ENCODE measurements around the gene KLK5.
"Not testable (repeated sequence)": the region's sequence is repeated elsewhere in the genome, so short reads cannot be mapped to it uniquely, and the experiment has no call there.

KLK5 gene

GRCh38 chr19:50952910-50953309 lies at the start of gene KLK5:
Gene KLK5, minus strand, starts transcription at chr19:50953038. Its CDS starts 381 bp downstream, at chr19:50952657.
- no peak for DNase-seq

GRCh38 chr19:51002089-51002532 lies 49.3 kb upstream of the KLK5 start:
- no peak for DNase-seq

GRCh38 chr19:51001515-51001914 lies 48.7 kb upstream of the KLK5 start, which contains the start of gene KLK8:
Gene KLK8, minus strand, starts transcription at chr19:51001604. Its CDS starts 437 bp downstream, at chr19:51001167.
- no peak for DNase-seq

GRCh38 chr19:51000981-51001380 lies 48.1 kb upstream of the KLK5 start:
- DNase-seq = no peak

- no peak for DNase-seq
Measured at GRCh38 chr19:51000426-51000825, 47.6 kb upstream of the KLK5 start.

GRCh38 chr19:50998686-50999085 lies 45.8 kb upstream of the KLK5 start:
- no peak for DNase-seq

GRCh38 chr19:50998061-50998460 lies 45.2 kb upstream of the KLK5 start:
- no peak for DNase-seq

- no peak for DNase-seq
Measured at GRCh38 chr19:50994129-50994528, 41.3 kb upstream of the KLK5 start.

- no peak for DNase-seq
Measured at GRCh38 chr19:50992666-50993035, 39.8 kb upstream of the KLK5 start.

GRCh38 chr19:50984416-50984815 lies 31.6 kb upstream of the KLK5 start:
- not testable (repeated sequence) for DNase-seq

GRCh38 chr19:50983625-50984292 lies 30.9 kb upstream of the KLK5 start, which contains the start of gene KLK7:
Gene KLK7, minus strand, starts transcription at chr19:50983917. Its CDS starts 1,518 bp downstream, at chr19:50982399.
- DNase-seq = no peak

- DNase-seq = no peak
Measured at GRCh38 chr19:50982186-50982585, 29.3 kb upstream of the KLK5 start.

- DNase-seq = no peak
Measured at GRCh38 chr19:50981587-50982146, 28.8 kb upstream of the KLK5 start.

- DNase-seq = no peak
Measured at GRCh38 chr19:50980208-50980607, 27.4 kb upstream of the KLK5 start.

GRCh38 chr19:50979758-50980157 lies 26.9 kb upstream of the KLK5 start:
- DNase-seq = no peak

GRCh38 chr19:50978772-50979390 lies 26.0 kb upstream of the KLK5 start:
- DNase-seq = no peak

- no peak for DNase-seq
Measured at GRCh38 chr19:50977626-50978025, 24.8 kb upstream of the KLK5 start.

GRCh38 chr19:50975766-50976165 lies 22.9 kb upstream of the KLK5 start:
- no peak for DNase-seq

GRCh38 chr19:50974702-50975556 lies 22.1 kb upstream of the KLK5 start:
- DNase-seq = no peak

- no peak for DNase-seq
Measured at GRCh38 chr19:50972795-50973376, 20.0 kb upstream of the KLK5 start.

- DNase-seq = not testable (repeated sequence)
Measured at GRCh38 chr19:50969810-50970209, 17.0 kb upstream of the KLK5 start.

- no peak for DNase-seq
Measured at GRCh38 chr19:50969413-50969760, 16.5 kb upstream of the KLK5 start, which contains the start of gene KLK6. Gene KLK6, minus strand, starts transcription at chr19:50969591. Its CDS starts 1,487 bp downstream, at chr19:50968104.

Data from NCI-H446 treated with DMSO at 0.1 percent for 48 hours (cell line).